ENCODE results near the gene DAAM1.

Gene DAAM1

DNA sequence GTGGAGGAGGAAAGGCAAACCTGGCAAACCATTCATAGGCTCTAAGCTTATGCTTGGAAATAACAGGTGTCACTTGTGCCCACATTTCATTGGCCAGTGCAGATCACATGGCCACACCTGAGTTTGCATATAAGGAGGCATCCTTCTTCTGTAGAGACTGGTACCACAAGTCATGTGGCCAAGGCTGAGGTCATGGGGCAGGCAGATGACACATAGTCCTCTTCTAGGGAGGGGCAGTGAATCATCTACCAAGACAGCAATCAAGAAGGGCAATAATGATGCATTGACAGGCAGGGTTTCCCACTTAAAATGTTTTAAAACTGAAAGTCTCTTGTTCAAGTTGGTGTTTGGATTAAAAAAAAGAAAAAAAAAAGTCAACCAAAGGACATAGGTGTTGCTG, 77.3 kb downstream of the DAAM1 start:
- no peaks in the 10 kb centered on the region for H3K9me3 ChIP-seq
- H3K4me1 ChIP-seq (ENCODE audit: control insufficient read depth in 1 of 2, insufficient read depth in 1 of 2, low read depth in 1 of 2, low read length in 1 of 2) = no peaks in the 10 kb centered on the region
- H3K27me3 ChIP-seq = no peaks in the 10 kb centered on the region
- H3K27ac ChIP-seq = no peak overlapping the region
- TF ChIP-seq, protein P1, sequence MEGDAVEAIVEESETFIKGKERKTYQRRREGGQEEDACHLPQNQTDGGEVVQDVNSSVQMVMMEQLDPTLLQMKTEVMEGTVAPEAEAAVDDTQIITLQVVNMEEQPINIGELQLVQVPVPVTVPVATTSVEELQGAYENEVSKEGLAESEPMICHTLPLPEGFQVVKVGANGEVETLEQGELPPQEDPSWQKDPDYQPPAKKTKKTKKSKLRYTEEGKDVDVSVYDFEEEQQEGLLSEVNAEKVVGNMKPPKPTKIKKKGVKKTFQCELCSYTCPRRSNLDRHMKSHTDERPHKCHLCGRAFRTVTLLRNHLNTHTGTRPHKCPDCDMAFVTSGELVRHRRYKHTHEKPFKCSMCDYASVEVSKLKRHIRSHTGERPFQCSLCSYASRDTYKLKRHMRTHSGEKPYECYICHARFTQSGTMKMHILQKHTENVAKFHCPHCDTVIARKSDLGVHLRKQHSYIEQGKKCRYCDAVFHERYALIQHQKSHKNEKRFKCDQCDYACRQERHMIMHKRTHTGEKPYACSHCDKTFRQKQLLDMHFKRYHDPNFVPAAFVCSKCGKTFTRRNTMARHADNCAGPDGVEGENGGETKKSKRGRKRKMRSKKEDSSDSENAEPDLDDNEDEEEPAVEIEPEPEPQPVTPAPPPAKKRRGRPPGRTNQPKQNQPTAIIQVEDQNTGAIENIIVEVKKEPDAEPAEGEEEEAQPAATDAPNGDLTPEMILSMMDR (IDR thresholded peaks at IDR 0.05) = no peak
- H3K4me3 ChIP-seq (ENCODE audit: low read depth in 1 of 2, low read length in 1 of 2) = no peak overlapping the region
- no peaks in the 10 kb centered on the region for H3K36me3 ChIP-seq

DNA sequence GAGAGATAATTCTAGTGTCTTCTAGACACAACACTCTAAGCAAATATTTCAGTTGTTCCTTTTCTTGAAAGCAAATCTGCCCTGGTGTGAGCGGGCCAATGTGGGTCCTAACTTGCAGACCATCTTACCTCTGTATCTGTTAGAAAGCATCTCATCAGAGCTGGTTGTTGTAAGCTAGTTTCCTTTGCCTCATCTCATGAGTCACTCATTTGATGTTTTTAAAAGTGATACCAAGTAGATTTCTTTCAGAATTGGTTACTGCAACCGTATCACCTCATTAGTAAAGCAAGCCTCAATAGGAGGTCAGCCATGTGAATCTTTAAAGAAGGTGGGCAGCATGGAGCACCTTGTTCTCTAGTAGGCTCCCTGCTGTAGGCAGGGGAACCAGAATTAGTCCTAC, 78.6 kb downstream of the DAAM1 start:
- no peaks in the 10 kb centered on the region for H3K4me1 ChIP-seq (ENCODE audit: control insufficient read depth in 1 of 2, insufficient read depth in 1 of 2, low read depth in 1 of 2, low read length in 1 of 2)
- no peak overlapping the region for H3K27ac ChIP-seq

GRCh38 chr14:59268011-59268410, 79.5 kb downstream of the DAAM1 start:
- no peaks in the 10 kb centered on the region for H3K4me1 ChIP-seq (ENCODE audit: control insufficient read depth in 1 of 2, insufficient read depth in 1 of 2, low read depth in 1 of 2, low read length in 1 of 2)

More for the DNA sequence above, 78.6 kb downstream of the DAAM1 start:
- H3K9me3 ChIP-seq = no peaks in the 10 kb centered on the region
- no peak overlapping the region for H3K4me3 ChIP-seq (ENCODE audit: low read depth in 1 of 2, low read length in 1 of 2)
- TF ChIP-seq, protein P1 (IDR thresholded peaks at IDR 0.05) = no peak
- H3K36me3 ChIP-seq = no peaks in the 10 kb centered on the region
- no peaks in the 10 kb centered on the region for H3K27me3 ChIP-seq

DNA sequence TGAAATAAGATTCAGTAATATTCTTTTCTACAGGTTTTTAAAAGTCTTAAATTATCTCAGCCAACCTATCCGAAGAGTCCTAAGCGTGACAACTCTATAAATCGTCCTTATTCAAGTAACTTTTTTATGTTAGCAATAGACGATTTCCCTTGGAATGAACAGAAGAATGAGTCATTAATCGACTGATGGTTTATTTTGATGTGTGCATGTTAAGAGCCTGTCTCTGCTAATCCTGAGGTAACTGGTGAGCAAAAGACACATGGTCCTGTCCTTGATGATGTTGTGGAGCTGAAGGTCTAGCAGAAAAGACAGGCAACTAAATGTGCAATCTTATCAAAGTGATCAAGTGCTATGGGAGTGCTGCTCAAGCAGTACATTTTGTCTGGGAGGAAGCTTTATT, 80.4 kb downstream of the DAAM1 start:
- H3K27ac ChIP-seq = no peak overlapping the region
- no peak overlapping the region for H3K4me3 ChIP-seq (ENCODE audit: low read depth in 1 of 2, low read length in 1 of 2)
- H3K9me3 ChIP-seq = no peaks in the 10 kb centered on the region
- H3K4me1 ChIP-seq (ENCODE audit: control insufficient read depth in 1 of 2, insufficient read depth in 1 of 2, low read depth in 1 of 2, low read length in 1 of 2) = no peaks in the 10 kb centered on the region
- H3K27me3 ChIP-seq = no peaks in the 10 kb centered on the region
- H3K36me3 ChIP-seq = no peaks in the 10 kb centered on the region
- TF ChIP-seq, protein P1 (IDR thresholded peaks at IDR 0.05) = no peak

More at GRCh38 chr14:59268011-59268410, 79.5 kb downstream of the DAAM1 start:
- no peak overlapping the region for H3K4me3 ChIP-seq (ENCODE audit: low read depth in 1 of 2, low read length in 1 of 2)
- TF ChIP-seq, protein P1 (IDR thresholded peaks at IDR 0.05) = no peak
- H3K36me3 ChIP-seq = no peaks in the 10 kb centered on the region
- no peaks in the 10 kb centered on the region for H3K27me3 ChIP-seq
- H3K27ac ChIP-seq = no peak overlapping the region
- H3K9me3 ChIP-seq = no peaks in the 10 kb centered on the region

GRCh38 chr14:59269466-59269865, 81.0 kb downstream of the DAAM1 start:
- Histone ChIP-seq H3K4me1 (ENCODE audit: control insufficient read depth in 1 of 2, insufficient read depth in 1 of 2, low read depth in 1 of 2, low read length in 1 of 2) (no peaks in the 10 kb centered on the region), H3K9me3 (no peaks in the 10 kb centered on the region), H3K27me3 (no peaks in the 10 kb centered on the region), H3K27ac (no peak overlapping the region), H3K36me3 (no peaks in the 10 kb centered on the region), H3K4me3 (ENCODE audit: low read depth in 1 of 2, low read length in 1 of 2) (no peak overlapping the region)
- TF ChIP-seq, protein P1 (IDR thresholded peaks at IDR 0.05) = no peak

DNA sequence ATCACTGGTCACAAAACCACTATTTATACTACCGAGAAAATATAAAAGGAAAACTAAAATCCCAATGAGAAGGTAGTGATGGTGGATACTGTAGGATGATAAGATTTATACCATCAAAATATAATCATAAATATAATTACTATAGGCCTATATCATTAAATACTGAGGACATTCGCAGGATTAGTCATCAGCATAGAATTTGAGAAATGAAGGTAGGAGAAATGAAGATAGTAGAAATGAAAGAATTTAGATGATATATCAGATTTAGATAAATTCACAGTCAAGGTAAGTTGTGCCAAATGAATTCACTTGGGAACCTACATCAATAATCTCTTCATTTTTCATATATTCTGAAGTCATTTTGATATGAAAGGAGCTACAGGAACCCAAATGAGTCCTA, 82.8 kb downstream of the DAAM1 start:
- TF ChIP-seq, protein P1 (IDR thresholded peaks at IDR 0.05) = no peak
- H3K36me3 ChIP-seq = no peaks in the 10 kb centered on the region
- no peak overlapping the region for H3K4me3 ChIP-seq (ENCODE audit: low read depth in 1 of 2, low read length in 1 of 2)
- H3K27me3 ChIP-seq = no peaks in the 10 kb centered on the region
- H3K4me1 ChIP-seq (ENCODE audit: control insufficient read depth in 1 of 2, insufficient read depth in 1 of 2, low read depth in 1 of 2, low read length in 1 of 2) = no peaks in the 10 kb centered on the region
- H3K9me3 ChIP-seq = no peaks in the 10 kb centered on the region
- no peak overlapping the region for H3K27ac ChIP-seq

Data from neutrophil (primary cell).